Measurements from ENCODE around the gene PIH1D1. TPM values are rescaled to one million over a fixed set of nuclear protein-coding genes. Genes with fewer than 3 reads are reported as not detected.

Gene PIH1D1
- total RNA-seq, 4 donors from 2014 or later = 67.2 to 82.4 (median 72.5) TPM

DNA sequence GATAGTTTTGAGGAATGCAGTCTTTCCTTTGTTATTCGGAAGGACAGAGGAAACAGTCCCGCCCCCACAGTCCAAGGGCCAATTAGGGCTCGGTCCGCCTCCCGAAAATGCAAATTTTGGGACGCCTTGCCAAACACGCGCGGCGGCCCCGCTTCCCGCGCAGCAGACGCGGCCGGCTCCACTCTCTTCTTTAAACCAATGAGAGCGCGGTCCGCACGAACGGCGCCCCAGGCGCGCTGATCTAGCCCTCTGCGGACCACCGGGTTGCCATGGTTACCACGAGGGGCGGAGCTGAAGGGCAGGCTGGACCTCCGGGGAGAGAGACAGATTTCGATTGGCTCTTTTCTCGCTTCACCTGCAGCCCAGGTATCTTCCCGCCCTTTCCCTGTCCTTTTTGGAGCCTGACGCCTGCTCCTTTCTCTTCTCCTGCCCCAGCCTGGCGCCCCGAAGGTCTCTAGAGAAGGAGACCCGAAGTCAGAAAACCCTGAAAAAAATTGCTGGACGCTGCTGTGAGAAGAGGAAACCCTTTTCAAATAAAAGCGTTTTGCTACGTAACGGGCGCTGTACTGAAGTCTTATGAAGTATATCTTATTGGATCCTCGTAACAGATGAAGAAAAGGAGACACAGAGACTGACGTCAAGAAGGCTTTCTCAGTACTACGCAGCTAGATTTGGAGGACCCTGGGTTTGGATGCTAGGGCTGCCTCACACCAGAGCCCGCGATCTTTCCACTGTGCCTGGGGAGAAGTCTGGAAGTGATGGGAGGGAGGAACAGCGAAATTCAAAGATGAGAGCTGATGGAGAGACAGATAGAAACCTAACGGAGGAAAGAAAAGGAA is 30.4 kb downstream of the PIH1D1 start:
- H3K4me1 ChIP-seq = peaks cover 0 to 36% (median 23%) of the 10 kb centered on the region in 3 donors
- peaks cover 100% of the 10 kb centered on the region for H3K27me3 ChIP-seq
- H3K4me3 ChIP-seq = peak overlapping the region in 1 of 2 donors; percentile 16
- no peak for ATAC-seq
- H3K36me3 ChIP-seq = no peaks in the 10 kb centered on the region
- H3K9me3 ChIP-seq = no peaks in the 10 kb centered on the region
- 6 to 24% methylated on average over 7 to 26 of the region's 48 CpGs for WGBS, 2 donors (ENCODE audit: low coverage in 1 of 2)
- no peak for TF ChIP-seq EP300 (IDR thresholded peaks at IDR 0.05)
- TF ChIP-seq POLR2A (IDR thresholded peaks at IDR 0.05) = no peak
- H3K27ac ChIP-seq = no peak overlapping the region

DNA sequence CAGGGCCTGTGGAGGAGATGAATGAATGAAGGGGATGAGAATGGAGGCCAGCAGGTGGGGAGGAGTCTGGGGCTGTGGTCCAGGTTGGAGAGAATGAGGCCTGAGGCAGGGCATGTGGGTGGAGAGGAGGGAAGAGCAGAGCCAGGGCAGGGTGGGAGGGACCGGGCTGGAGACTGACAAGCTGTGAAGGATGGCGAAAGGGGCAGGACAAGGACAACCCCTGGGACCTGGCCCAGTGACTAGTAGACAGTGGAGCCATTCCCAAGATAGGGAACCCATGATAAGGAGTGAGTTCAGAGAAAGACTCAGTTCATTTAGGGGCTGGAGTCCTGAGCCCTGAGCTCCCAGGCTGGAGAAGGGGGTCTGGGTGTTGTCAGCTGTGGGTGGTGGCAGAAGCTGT is 31.4 kb downstream of the PIH1D1 start:
- TF ChIP-seq POLR2AphosphoS5 (IDR thresholded peaks at IDR 0.05) (no peak), EP300 (IDR thresholded peaks at IDR 0.05) (no peak), POLR2A (IDR thresholded peaks at IDR 0.05) (no peak)
- TF ChIP-seq, protein P1, sequence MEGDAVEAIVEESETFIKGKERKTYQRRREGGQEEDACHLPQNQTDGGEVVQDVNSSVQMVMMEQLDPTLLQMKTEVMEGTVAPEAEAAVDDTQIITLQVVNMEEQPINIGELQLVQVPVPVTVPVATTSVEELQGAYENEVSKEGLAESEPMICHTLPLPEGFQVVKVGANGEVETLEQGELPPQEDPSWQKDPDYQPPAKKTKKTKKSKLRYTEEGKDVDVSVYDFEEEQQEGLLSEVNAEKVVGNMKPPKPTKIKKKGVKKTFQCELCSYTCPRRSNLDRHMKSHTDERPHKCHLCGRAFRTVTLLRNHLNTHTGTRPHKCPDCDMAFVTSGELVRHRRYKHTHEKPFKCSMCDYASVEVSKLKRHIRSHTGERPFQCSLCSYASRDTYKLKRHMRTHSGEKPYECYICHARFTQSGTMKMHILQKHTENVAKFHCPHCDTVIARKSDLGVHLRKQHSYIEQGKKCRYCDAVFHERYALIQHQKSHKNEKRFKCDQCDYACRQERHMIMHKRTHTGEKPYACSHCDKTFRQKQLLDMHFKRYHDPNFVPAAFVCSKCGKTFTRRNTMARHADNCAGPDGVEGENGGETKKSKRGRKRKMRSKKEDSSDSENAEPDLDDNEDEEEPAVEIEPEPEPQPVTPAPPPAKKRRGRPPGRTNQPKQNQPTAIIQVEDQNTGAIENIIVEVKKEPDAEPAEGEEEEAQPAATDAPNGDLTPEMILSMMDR (IDR thresholded peaks at IDR 0.05) = no peak
- Histone ChIP-seq H3K36me3 (no peaks in the 10 kb centered on the region), H3K9me3 (no peaks in the 10 kb centered on the region), H3K4me1 (peaks cover 0 to 36% (median 23%) of the 10 kb centered on the region in 3 donors), H3K27me3 (peaks cover 100% of the 10 kb centered on the region), H3K27ac (no peak overlapping the region), H3K4me3 (no peak overlapping the region)
- WGBS, 2 donors (ENCODE audit: low coverage in 1 of 2) = 63 to 71% methylated on average over 1 to 2 of the region's 2 CpGs
- ATAC-seq = no peak

DNA sequence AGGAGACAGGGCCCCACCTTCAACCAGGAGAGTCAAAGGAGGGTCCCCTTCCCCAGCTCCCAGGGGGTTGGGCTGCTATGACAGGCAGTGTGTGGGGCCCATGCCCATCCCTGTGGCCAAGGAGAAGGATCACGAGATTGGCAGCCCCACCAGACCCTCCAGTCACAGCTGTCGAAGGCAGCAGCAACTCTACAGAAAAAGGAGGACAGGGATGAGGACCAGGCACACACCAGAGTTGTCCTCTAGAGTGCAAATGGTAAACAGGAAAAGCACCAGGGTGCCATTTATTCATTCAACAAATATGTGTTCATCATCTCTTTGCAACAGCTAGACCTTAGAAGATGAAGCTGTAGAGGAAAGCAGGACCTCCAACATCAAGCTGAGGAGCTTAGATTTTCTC is 32.4 kb downstream of the PIH1D1 start:
- TF ChIP-seq POLR2A (IDR thresholded peaks at IDR 0.05) = no peak
- TF ChIP-seq EP300 (IDR thresholded peaks at IDR 0.05) = no peak
- no peak for TF ChIP-seq POLR2AphosphoS5 (IDR thresholded peaks at IDR 0.05)
- TF ChIP-seq, protein P1 (IDR thresholded peaks at IDR 0.05) = no peak
- 80% methylated on average over 1 of the region's 2 CpGs; no CpG with 5 or more reads in 1 of the 2 donors for WGBS, 2 donors (ENCODE audit: low coverage in 1 of 2)

DNA sequence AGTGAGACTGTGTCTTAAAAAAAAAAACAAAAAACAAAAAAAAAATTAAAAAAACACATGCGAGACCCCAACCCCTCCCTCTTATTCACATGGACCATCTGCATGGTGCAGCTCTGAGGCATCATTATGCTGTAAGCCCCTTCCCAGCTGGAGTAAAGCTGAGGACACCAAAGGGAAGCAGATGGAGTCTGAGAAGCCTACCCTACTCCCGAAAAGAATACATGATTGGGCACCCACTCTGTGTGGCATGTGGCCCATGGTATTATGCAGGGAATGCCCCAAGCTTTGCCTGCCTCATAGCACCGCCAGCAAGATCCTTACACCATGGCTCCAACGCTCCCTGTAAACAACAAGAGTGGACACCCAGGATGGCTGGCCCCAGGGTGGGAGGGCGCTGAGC is 33.1 kb downstream of the PIH1D1 start:
- Histone ChIP-seq H3K9me3 (no peaks in the 10 kb centered on the region), H3K36me3 (no peaks in the 10 kb centered on the region), H3K27me3 (peaks cover 97% of the 10 kb centered on the region), H3K4me1 (peaks cover 0 to 30% (median 23%) of the 10 kb centered on the region in 3 donors), H3K27ac (no peak overlapping the region), H3K4me3 (no peak overlapping the region)
- TF ChIP-seq EP300 (IDR thresholded peaks at IDR 0.05) = no peak
- TF ChIP-seq POLR2AphosphoS5 (IDR thresholded peaks at IDR 0.05) = no peak
- TF ChIP-seq, protein P1 (IDR thresholded peaks at IDR 0.05) = no peak
- TF ChIP-seq POLR2A (IDR thresholded peaks at IDR 0.05) = no peak
- no peak for ATAC-seq
- 72 to 91% methylated on average over 4 to 5 of the region's 5 CpGs for WGBS, 2 donors (ENCODE audit: low coverage in 1 of 2)

More for the DNA sequence above, 32.4 kb downstream of the PIH1D1 start:
- Histone ChIP-seq H3K27ac (no peak overlapping the region), H3K27me3 (peaks cover 100% of the 10 kb centered on the region), H3K9me3 (no peaks in the 10 kb centered on the region), H3K4me1 (peaks cover 0 to 36% (median 23%) of the 10 kb centered on the region in 3 donors), H3K36me3 (no peaks in the 10 kb centered on the region), H3K4me3 (no peak overlapping the region)
- no peak for ATAC-seq

DNA sequence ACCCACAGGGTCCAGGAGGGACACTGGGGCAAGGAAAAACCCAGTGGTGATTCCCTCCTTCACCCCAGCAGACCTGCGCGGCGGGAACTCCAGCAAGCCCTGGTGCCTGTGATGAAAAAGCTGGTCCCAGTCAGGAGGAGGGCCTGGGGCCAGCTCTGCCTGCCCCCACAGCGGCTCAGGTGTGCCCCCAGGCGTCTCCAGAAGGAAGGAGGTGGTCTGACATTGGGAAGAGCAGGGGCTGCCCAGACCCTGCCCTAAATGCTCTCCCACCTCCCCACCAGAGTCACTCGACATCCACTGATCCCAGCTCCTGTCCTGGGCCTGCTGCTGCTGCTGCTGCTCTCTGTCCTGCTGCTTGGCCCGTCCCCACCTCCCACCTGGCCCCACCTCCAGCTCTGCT is 34.5 kb downstream of the PIH1D1 start:
- ATAC-seq = no peak
- Histone ChIP-seq H3K36me3 (no peaks in the 10 kb centered on the region), H3K9me3 (no peaks in the 10 kb centered on the region), H3K4me1 (peaks cover 0 to 16% (median 9%) of the 10 kb centered on the region in 3 donors), H3K4me3 (no peak overlapping the region), H3K27ac (no peak overlapping the region), H3K27me3 (peaks cover 90% of the 10 kb centered on the region)
- TF ChIP-seq EP300 (IDR thresholded peaks at IDR 0.05) (no peak), POLR2A (IDR thresholded peaks at IDR 0.05) (no peak), POLR2AphosphoS5 (IDR thresholded peaks at IDR 0.05) (no peak)
- TF ChIP-seq, protein P1 (IDR thresholded peaks at IDR 0.05) = no peak
- WGBS, 2 donors (ENCODE audit: low coverage in 1 of 2) = 50% methylated on average over 1 of the region's 7 CpGs; no CpG with 5 or more reads in 1 of the 2 donors
